ENCODE measurements around the gene LMBR1L.

LMBR1L gene

DNA sequence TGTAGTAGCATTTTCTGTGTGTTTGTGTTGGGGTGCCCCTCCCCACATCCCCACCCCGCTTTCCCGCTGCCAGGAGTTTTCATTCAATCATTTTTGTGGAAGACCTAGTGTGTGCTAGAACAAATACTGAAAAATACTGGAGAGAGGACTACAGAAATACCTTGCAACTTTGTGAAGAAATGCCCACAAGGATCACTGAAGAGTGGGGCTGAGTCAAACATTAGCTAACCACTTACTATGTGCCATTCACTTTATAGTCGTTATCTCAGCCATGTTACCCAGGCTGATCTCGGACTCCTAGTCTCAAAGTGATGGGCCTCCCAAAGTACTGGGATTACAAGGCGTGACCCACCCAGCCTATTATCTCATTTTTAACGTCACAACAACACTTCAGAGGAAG lies 559 bp upstream of the LMBR1L start:
- DNase-seq (ENCODE audit: low read depth in 2 of 2): no peak

DNA sequence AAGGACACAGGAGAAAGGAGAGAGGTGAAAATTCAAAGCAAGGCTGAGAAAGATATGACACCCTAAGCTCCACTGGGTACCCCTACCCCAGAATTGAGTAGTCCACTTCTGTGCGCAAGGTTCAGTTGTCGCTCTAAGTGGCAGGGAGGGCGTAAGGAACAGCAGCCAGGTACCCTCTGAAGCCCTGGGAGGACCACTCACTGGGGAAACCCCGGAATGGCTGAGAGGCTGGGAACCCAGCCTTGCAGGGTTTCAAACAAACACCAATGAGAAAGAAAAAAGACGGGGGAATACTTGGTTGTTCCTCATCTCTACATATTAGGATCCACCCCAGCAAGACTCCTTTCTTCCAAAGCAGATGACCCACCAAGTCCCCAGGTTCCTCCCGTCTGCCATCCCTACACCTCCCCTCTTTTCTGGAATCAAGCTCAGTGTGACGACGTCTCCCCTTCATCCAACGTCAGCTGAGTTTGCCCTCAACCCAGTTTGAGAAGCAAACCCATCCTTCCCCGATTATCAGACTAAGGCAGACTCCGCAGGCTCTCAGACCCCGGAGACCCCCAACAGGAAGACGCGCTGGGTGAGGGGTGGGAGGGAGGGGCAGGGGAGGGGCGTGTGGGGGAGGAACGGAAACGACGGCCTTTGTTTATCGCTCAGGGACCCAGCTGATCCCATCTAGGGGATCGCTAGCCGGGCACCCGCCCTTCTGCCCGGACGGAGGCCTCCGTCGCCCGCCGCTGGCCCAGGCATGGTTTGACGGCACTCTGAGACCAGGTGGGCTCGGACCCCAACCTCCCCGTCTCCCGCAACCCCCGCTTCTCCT lies 795 bp downstream of the LMBR1L start:
- DNase-seq (ENCODE audit: low read depth in 2 of 2): no peak

DNA sequence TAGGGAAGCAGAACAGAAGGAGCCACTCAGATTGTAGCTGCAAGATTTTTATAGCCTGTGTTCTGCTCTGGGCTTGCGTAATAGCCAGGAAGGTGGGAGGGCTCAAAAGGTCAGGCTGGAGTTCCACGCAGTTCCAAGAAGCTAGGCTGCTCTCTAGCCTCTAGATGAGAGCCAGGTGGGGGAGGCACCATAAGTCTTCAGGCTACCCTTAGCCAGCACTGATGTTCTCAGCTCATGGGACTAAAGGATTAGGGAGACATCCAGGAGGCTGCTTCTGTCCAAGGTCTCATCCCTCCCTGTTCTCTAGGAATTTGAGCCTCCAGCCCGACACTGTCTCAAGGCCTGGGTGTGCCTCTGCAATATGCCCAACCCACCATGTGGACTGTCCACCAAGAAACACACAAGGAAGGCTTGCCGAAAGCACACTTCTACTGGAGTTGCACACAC lies 1.7 kb downstream of the LMBR1L start:
- DNase-seq (ENCODE audit: low read depth in 2 of 2): no peak

DNA sequence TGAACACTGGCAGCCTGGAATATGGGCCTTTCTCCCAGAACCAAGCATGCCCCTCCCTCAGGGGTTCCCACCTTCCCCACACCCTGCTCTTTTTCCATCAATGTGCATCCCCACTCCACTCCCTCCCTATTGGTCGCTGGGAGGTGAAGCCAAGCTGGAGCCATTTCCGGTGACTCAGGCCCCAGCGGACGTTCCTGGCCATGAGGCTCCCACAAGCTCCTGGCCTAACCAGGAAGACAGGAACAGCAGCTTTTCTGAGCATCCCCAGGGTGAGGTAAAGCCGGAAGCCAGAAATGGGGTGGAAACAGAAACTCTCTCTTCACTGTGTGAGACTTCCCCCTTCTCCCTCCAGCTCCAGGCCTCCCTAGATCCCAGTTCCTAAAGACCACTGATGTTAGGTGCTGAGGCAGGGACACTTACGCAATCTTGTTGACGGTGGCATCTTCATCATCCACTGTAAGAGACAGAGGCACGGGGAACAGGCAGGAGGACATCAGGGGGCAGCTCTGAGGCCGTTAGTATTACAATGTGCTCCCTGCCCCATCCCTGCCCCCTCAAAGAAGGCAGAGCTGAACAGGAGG lies 5.1 kb downstream of the LMBR1L start:
- no peak for DNase-seq (ENCODE audit: low read depth in 2 of 2)

DNA sequence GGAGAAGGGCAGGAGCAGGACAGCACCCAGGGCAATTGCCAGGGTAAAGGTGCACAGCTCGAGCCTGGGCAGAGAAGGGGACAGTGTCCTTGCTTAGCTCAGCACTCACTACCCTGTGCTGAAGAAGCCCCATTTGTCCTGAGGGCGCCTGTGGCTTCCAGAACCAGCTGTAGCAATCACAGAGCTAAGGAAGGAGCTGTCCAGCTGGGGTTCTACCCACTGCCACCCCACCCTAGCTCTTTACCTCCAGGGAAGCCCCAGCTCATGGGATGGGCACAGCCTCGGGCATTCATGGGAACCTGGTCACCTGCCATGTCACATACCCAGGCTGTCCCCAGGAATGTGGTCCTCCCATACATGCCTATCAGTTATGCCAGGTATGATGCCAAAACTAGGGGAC lies 5.8 kb downstream of the LMBR1L start:
- no peak for DNase-seq (ENCODE audit: low read depth in 2 of 2)

DNA sequence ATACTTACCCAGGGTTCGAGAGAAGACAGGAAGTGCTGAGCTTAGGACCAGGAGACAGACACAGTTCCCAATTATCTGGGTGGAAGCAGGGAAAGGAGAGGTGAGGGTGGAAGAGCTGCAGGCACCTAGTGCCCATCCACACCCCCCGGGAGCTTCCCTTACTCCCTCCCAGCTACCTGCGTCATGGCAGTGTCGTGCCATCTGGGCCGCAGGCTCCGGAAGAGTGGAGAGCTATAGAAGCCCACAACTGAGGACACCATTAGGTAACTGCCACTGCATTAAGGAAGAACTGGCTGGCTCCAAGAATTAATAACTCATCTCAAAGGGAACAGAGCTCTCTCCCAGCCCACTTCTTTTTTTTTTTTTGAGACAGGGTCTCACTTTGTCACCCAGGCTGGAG lies 10.3 kb downstream of the LMBR1L start:
- DNase-seq (ENCODE audit: low read depth in 2 of 2): no peak

DNA sequence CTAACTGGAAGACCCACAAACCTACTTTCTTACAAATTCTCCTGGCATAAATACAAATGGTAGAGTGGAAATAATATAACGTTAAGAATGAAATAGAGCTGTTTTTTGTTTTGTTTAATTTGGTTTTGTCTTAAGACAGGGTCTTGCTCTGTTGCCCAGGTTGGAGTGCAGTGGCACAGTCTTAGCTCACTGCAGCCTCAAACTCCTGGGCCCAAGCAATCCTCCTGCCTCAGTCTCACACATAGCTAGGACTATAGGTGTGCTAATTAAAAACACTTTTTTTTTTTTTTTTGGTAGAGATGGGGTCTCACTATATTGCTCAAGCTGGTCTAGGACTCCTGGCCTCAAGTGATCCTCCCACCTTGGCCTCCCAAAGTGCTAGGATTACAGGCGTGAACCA lies 11.9 kb downstream of the LMBR1L start:
- no peak for DNase-seq (ENCODE audit: low read depth in 2 of 2)

DNA sequence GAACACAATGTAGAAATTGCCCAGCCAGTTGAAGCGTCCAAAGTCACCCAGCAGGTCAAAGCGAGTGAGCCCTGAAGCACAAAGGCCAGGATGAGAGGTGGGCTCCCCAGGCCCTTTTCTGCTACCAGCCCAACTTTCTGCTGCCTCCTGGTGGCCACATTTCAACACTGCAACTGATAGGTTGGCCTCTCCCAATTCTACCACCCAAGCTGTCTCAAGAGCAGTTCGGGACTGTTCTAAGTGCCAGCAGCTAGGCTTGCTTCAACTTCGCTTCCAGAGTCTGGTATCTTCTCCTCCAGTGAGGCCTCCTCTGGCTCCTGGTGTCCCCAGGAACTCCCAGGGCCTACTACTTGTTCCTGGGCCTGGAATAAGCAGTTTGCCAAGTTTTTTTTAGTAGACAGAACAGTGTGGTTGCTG lies 12.6 kb downstream of the LMBR1L start:
- DNase-seq (ENCODE audit: low read depth in 2 of 2): peak in 1 of 2 donors; percentile 54

DNA sequence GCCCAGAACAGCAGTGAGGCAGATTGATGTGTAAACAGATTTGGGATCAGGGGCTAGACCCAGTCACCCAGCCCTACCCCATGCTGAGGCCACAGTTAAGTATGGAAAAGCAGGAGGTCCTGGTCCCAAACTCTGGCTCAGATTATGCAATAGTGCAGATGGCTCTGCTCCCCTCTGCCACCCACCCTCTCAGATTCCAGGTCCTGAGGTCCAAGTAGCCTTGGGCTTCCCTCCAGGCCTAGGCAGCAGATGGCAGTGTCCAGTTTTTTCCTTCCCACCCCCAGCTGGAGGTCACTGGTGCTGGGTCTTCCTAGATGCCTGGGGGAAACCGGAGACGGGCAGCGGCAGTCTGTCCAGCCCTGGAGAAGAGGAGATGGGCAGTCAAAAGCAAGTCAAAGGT lies 13.3 kb downstream of the LMBR1L start:
- no peak for DNase-seq (ENCODE audit: low read depth in 2 of 2)

DNA sequence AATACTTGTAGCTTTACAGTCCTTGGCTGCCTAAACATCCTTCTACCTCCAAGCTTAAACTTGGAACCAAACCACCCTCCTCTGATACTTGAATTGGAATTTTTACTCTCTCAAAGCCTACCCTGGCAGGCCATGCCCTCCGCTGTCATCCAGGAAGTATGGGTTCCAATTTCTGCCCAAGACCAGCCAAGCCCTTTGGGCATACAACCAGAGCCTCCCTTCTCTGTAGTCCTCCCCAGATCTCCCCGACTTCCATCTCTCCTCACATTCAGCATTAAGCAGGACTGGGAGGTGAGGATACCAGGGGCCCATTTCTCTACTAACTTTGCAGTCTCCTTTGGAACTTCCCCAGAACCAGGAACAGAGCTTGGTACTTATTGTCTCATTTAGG lies 15.7 kb downstream of the LMBR1L start:
- DNase-seq (ENCODE audit: low read depth in 2 of 2): no peak

DNA sequence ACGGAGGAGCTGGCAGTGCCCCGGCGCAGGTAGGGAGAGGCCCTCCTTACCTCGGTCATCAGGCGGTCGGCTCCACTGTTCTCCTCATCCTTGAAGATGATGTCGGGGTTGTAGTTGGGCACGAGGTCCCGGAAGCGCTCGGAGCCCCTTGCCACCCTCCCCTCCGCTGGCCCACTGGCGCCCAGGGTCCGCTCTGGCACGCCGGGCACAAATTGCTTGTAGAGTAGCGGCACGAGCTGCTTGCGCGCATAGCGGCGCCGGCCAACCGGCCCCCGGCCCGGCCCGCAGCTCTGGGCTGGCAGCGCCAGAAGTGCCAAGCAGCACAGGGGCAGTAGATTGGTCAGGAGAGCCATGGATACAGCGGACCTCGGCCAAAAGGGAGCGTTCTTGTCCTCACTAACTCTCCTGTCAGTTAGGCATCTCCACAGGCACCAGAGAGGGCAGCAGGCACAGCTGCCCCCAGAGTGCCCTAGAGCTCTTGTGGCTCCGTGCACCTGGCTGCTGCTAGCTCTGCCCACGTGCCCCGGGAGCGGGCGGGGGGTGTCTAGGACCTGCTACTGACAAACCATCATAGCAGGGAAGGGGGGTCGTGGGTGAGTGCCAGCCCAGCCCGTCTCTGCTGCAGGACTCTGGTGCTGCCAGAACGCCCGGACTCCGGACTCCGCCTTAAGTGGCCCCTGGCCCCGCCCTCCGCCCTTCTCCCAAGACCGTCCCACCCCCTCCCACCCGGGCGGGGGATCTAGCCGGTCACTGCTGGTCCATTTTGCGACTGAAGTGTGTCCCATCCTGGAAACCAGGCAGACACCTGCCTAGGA lies 16.3 kb downstream of the LMBR1L start, which contains the start of gene DHH:
Gene DHH (minus strand): TSS at position 642 of the 815 bp plus-strand sequence. CDS start 289 bp downstream, at position 353.
- DNase-seq (ENCODE audit: low read depth in 2 of 2): no peak

DNA sequence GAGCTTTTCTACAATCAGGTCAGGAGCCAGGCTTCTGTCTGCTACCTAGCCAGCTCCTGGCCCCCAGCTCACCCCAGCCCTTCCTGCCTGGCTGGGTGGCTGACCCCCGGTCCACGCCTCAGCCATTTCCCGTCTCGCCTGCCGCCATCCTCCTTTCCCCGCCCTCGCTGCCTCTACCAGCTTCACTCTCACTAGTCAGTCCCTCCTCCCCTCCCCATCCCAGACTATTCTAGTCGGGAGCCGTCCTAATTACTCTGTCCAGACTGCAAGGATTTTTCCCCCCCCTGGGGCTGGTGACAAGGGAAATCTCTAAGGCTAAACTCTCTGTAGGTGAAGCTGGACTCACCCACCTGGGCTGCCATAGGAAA lies 16.9 kb downstream of the LMBR1L start:
- no peak for DNase-seq (ENCODE audit: low read depth in 2 of 2)

DNA sequence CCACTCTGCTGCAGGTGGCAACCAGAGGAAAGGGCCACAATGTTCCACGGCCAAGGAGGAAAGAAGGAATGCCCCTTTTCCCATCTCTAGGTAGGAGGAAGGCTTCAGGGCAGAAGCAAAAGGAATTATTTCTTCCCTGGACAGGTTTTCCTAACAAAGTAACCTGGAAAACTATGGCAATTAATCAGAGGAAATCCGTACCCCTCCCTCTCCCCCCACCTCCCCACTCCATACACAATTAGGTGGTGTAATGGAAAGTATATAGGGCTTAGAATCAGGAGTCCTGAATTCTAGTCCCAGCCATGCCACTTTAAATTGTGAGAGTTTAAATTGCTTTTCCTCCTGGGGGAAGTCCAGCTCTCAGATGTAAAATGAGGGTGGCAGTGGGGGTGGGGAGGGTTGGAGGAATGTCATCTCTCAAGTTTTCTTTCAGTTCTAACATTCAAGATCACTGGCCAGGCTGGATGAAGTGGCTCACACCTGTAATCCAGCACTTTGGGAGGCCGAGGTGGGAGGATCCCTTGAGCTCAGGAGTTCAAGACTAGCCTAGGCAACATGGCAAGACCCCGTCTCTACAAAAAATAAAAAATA lies 17.7 kb downstream of the LMBR1L start:
- DNase-seq (ENCODE audit: low read depth in 2 of 2): no peak

DNA sequence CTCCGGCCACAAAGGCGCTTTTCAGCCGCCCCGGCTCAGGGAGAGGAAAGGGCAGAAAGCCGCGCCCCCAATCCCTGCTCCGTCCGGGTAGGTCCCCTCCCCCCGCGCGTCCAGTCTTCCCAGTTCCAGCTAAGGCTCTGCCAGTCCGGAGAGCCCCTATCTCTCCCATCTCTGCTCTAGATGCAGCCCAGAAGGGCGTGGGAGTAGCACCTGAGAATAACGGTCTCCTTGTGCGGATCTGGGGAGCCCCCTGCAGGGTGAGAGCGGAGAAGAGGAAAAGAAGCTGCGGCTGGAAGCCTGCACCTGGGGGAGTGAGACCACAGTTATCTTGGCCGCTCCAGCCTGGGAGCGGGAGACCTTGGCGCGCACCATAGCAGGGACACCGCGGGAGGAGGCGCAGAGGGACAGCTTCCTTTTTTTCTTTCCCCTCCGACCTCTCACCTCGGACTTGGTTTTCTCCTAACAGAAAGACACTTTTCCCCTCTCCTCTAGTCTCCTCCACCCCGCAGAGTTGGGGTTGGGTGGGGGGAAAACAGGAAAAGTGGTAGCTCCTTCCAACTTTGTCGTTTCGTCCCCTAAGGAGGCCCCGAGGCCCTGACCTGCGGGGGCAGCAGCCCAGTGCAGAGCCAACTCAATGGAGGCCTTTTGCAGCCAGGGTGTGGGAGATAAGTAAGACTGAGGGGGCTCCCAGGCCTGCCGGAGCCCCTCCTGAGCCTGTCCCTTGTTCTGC lies 18.4 kb downstream of the LMBR1L start:
- peak; percentile 48 to 50 for DNase-seq (ENCODE audit: low read depth in 2 of 2)

DNA sequence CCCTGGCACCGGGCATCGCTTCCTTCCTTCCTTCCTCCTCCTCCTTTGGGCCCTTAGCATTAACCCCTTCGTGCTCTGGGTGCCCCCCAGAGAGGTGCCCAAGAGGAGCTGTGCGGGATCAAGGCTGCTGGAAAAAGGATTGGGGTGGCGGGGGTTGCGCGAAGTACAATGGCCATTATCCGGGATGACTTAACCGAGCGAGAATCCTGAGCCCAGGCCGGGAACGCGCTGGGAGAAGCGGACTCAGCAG lies 18.9 kb downstream of the LMBR1L start:
- DNase-seq (ENCODE audit: low read depth in 2 of 2): no peak

DNA sequence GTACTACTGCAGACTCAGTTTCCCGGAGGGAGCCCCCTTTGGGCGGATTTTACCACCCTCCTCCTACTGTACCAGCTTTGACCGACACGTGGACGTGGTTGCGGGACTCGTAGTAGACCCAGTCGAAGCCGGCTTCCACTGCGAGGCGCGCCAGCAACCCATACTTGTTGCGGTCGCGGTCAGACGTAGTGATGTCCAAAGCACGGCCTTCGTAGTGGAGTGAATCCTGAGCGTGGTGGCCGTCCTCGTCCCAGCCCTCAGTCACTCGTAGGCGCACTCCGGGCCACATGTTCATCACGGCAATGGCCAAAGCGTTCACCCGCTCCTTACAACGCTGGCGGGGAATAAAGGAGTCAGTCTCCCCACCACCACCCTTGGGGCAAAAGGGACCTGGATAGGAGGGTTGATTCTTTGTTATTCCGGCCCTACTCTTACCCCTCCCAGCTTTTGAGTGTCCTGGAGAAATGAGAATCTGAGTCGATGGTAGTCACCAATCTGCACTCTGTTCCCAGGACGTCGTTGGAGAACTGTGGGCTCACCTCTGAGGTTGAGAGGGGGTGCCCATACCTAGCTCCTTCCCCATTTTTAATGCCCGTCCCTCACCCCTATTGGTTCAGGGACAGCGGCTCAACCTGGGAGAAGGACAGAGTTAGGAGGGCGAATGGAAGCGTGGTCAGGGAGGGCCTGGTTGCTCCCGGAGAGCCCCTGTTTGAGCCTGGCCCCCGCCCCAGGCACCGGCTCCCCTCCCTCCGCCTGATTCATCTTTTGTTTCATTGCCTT lies 19.4 kb downstream of the LMBR1L start:
- no peak for DNase-seq (ENCODE audit: low read depth in 2 of 2)

DNA sequence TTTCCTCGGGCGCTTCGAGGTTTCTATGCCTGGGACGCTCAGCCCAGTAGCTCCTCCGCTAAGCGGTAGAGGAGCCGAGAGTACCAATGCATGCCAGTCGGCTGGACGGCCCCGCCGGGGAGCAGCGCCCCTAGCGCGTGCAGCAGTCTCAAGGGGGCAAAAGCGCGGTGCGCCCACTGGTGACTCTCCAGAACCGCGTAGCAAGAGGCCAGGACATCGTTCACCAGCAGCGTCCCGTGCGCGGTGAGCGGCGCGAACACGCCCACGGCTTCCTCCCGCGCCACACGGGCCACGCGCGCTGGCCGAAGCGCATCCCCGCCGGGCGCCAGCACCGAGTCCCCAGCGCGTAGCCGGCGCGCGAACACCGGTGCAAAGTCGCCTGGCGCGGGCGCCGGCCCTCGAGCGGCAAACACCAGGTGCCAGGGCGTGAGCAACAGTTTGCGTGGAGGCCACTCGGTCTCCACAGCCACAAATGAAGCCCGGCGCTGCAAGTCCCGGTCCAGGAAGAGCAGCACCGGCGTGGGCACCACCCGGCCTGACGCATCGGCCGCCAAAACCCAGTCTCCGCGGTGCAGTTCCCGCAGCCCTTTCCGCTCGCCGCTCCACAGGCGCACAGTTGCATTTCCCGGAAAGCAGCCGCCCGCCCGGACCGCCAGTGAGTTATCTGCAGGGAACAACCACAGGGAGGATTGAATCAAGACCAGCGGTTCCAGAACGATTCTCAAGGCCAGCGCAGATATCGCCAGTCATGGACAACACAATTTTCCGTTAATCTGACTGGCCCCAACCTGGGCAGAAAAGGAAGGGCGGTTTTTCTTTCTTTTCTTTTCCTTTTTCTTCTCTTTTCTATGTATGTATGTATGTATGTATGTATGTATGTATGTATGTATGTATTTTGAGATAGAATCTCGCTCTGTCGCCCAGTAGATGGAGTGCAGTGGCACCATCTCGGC lies 20.6 kb downstream of the LMBR1L start:
- DNase-seq (ENCODE audit: low read depth in 2 of 2): no peak

DNA sequence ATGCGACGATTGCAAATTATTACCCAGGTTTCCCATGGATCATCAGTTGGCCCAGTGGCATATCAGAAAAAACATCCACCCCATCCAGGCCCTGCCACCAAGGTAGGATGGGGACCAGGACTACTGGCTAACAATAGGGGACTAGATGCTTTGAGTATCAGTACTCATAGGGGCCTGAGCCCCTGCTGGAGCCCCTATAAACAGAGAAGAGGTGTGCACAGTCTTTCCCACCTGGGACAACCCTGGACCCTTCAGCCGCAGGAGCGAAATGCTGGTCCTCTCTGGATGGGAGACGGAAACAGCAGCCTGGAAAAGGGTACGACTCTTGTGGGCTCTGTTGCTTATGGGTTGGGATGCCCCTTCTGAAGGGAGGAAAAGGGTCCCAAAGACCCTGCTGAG lies 21.7 kb downstream of the LMBR1L start:
- no peak for DNase-seq (ENCODE audit: low read depth in 2 of 2)

DNA sequence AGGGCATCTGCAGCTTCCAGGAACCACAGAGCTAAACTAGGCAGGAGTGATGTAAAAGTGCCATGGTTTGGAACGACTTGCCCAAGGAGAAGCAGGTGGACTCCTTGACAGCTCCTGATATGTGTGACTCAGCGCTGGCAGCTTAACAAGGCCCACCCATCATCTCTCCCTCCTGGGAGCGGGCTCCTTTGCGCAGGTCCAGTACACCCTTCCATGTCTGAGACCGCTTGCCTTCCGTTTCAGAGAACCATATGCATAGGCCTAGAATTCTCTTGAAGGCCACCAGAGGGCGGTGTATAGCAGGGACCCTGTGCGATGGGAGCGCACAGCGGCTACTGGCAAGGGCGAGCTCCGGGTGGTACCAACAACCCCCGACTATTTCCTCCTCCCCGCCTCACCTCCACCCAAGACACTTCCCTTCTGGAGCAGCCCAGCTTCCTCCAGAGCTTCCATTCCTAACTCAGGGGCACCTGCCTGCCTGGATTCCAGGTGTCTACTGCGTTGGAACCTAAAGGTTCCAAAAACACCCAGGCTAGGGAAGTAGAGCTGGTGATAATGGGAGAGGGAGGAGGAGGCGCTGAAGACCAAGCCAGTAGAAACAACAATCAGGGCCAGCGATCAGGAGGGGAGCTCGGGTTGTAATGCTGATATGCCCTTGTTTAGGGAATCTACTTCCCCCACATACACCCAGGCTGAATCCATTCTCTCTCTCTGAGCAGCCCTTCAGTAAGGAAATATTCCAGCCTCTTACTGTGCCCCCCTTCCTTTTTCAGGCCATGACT lies 22.3 kb downstream of the LMBR1L start:
- peak; percentile 40 to 50 for DNase-seq (ENCODE audit: low read depth in 2 of 2)
